ENCODE measurements around the gene TNNT1. TPM values are rescaled to one million over a fixed set of nuclear protein-coding genes. Genes with fewer than 3 reads are reported as not detected.

Gene TNNT1
- total RNA-seq, 4 donors from 2014 or later = 0.90 to 1.5 TPM; not detected in 2

DNA sequence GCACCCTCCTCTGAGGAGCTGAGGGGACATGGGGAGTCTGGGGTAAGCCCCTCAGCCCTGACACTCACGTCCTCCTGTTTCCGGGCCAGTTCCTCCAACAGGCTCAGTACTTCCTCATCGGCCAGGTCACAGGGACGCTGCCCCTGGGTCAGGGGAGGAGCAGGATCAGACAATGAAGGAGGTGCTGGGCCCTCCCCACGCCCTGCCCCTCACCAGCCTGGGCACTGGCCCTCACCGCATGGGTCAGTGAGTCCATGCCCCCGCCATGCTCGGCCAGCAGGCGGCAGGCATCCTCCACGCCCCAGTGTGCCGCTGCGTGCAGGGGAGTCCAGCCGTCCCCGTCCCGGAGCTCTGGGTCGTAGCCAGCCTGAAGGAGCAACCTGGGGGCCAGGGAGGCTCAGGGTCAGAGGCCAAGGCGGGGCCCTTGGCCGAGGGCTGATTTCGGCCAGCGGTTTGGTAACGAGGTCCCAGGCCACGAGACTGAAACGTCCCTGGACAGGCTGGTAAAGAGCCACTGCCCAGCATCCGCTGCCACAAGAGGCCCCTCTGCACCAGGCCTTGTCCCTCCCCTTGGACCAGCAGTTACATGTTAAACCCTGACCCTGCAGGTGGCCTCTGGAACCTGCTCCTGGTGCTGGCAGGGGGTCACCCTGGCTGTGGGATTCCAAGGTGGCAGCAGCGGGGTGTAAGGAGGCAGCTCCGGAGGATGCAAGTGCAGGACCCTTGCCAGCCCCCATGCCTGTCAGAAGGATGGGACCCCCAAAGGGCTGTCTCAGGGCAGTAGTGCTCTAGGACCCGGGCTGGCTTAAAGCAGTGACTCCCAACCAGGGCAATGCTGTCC, 50.1 kb downstream of the TNNT1 start:
- peaks cover 0 to 9% (median 0%) of the 10 kb centered on the region in 4 donors for H3K9me3 ChIP-seq
- no peak for TF ChIP-seq POLR2A (IDR thresholded peaks at IDR 0.05)
- TF ChIP-seq, protein P1, sequence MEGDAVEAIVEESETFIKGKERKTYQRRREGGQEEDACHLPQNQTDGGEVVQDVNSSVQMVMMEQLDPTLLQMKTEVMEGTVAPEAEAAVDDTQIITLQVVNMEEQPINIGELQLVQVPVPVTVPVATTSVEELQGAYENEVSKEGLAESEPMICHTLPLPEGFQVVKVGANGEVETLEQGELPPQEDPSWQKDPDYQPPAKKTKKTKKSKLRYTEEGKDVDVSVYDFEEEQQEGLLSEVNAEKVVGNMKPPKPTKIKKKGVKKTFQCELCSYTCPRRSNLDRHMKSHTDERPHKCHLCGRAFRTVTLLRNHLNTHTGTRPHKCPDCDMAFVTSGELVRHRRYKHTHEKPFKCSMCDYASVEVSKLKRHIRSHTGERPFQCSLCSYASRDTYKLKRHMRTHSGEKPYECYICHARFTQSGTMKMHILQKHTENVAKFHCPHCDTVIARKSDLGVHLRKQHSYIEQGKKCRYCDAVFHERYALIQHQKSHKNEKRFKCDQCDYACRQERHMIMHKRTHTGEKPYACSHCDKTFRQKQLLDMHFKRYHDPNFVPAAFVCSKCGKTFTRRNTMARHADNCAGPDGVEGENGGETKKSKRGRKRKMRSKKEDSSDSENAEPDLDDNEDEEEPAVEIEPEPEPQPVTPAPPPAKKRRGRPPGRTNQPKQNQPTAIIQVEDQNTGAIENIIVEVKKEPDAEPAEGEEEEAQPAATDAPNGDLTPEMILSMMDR (IDR thresholded peaks at IDR 0.05) = no peak
- TF ChIP-seq EP300 (IDR thresholded peaks at IDR 0.05) = no peak
- peaks cover 0 to 23% (median 6%) of the 10 kb centered on the region in 4 donors for H3K4me1 ChIP-seq
- peaks cover 4 to 83% (median 23%) of the 10 kb centered on the region in 3 donors for H3K36me3 ChIP-seq
- H3K27me3 ChIP-seq = no peaks in the 10 kb centered on the region
- no peak for DNase-seq (ENCODE audit: low spot score in 2 of 2)
- no peak overlapping the region for H3K4me3 ChIP-seq
- H3K27ac ChIP-seq = peak overlapping the region in 1 of 4 donors; percentile 38
- WGBS, 2 donors = 62 to 79% methylated on average over 17 to 23 of the region's 27 CpGs

DNA sequence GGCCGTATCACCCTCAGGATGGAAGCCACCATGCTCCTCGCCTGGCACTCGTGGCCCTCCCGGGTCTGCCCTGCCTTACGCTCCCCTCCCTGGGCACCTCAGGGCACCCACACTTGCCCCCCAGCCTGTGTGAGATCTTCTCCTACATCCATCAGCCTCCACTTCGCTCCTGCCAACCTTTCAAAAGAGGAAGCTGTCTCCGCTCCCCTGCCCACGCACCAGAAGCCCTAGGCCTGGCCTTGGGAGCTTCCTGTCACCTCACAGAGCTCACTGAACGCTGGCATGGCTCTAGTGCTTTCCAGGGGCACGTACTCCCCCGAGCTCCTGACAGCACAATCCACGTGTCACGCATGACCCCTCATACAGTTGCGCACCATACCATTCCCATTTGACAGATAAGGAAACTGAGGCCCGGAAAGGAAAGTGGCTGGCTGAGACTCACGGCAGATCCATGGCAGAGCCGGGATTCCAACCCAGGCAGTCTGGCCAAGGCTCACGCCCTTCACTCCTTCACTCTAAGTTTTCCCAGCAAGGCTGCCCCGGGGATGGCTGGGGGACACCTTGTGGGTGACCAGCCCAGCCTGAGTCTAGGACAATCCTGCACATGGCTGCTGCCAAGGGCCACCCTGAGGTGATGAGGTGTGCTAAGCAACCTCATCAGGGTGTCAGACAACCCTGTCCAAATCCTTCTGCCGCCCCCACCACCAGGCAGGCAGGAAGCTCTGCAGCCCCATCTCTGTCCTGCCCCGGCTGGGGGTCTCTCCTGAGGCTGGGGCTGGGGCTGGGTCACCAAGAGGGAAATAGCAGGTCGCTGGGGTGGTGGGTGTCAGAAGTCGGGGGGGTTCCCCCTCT, 50.9 kb downstream of the TNNT1 start:
- Histone ChIP-seq H3K27ac (no peak overlapping the region), H3K9me3 (peaks cover 0 to 4% (median 0%) of the 10 kb centered on the region in 4 donors), H3K4me3 (no peak overlapping the region), H3K27me3 (no peaks in the 10 kb centered on the region), H3K4me1 (peaks cover 0 to 23% (median 6%) of the 10 kb centered on the region in 4 donors), H3K36me3 (peaks cover 4 to 75% (median 17%) of the 10 kb centered on the region in 3 donors)
- TF ChIP-seq POLR2A (IDR thresholded peaks at IDR 0.05) (no peak), EP300 (IDR thresholded peaks at IDR 0.05) (no peak)
- TF ChIP-seq, protein P1 (IDR thresholded peaks at IDR 0.05) = no peak
- DNase-seq (ENCODE audit: low spot score in 2 of 2) = no peak
- 90 to 93% methylated on average over 20 to 23 of the region's 23 CpGs for WGBS, 2 donors

DNA sequence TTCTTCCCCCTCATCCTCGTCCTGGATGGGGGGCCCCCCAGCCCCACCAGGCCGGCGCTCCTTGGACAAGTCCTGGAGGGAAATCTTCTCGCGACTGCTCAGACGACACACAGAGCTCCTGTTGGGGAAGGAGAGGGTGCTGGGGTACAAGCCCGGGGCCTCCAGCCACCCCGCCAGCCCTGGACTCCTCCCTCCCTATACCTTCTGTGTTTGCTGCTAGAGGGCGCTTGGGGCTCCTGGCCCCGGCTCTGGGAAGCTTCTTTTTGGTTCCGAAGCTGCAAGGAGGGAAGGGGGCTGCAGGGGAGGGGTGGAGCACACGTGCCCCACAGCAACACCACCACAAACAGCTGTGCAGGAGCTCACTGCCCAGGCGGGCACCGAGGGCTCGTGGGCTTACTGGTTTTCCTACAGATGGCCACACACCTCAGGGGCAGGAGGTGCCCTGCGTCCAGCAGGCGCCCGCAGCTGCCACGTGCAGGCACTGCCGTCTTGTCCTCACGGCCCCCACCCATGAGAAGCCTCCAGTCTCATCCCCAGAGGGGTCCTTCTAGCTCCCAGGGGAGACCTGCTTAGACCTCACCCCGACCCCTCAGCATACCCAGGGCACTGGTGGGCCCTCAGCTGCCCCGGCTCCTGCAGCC, 52.8 kb downstream of the TNNT1 start:
- Histone ChIP-seq H3K27ac (no peak overlapping the region), H3K4me3 (no peak overlapping the region), H3K9me3 (no peaks in the 10 kb centered on the region), H3K36me3 (peaks cover 4 to 75% (median 25%) of the 10 kb centered on the region in 3 donors), H3K4me1 (peaks cover 0 to 23% (median 6%) of the 10 kb centered on the region in 4 donors), H3K27me3 (no peaks in the 10 kb centered on the region)
- TF ChIP-seq, protein P1 (IDR thresholded peaks at IDR 0.05) = no peak
- TF ChIP-seq EP300 (IDR thresholded peaks at IDR 0.05) (no peak), POLR2A (IDR thresholded peaks at IDR 0.05) (no peak)
- DNase-seq (ENCODE audit: low spot score in 2 of 2) = no peak
- 77 to 80% methylated on average over 17 to 23 of the region's 23 CpGs for WGBS, 2 donors

DNA sequence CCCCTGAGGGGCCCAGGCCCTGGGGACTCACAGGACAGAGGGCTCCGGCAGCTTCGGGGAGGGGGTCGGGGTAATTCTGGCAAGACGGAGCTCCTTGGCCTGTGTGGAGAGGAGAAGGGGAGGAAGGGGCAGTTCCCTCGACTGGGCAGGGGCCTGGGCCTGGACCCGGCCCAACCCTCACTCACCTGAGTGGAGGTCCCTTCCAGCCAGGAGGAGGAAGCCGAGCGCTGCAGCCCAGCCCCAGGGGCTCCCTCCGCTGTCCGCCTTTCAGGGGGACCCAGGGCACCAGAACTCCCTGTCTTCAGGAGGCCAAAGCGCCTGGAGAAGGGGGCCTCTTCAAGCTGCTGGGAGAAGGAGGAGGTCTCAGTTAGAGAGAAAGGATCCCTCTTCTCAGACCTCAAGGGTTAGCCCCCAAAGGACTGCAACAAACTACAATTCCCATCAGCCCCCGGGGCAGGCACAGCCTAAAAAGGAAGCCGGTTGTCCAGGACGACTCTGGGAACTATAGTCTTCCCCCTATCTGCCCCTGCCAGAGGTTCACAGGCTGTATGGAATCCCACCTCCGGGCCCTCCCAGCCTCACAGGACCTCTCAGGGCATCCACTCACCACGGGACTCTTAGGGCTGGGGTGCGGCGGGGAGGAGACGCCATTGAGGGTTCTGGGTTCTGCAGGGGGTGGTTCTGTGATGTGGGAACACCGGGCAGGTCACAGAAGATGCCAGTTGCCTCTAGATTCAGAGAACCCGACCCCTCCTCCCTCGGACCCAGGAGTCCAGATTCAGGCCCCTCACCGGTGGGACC, 53.5 kb downstream of the TNNT1 start:
- no peaks in the 10 kb centered on the region for H3K9me3 ChIP-seq
- no peak for DNase-seq (ENCODE audit: low spot score in 2 of 2)
- 80 to 84% methylated on average over 14 to 23 of the region's 23 CpGs for WGBS, 2 donors
- H3K27me3 ChIP-seq = no peaks in the 10 kb centered on the region
- peaks cover 4 to 75% (median 28%) of the 10 kb centered on the region in 3 donors for H3K36me3 ChIP-seq
- peaks cover 0 to 18% (median 6%) of the 10 kb centered on the region in 4 donors for H3K4me1 ChIP-seq
- no peak overlapping the region for H3K4me3 ChIP-seq
- no peak for TF ChIP-seq POLR2A (IDR thresholded peaks at IDR 0.05)
- TF ChIP-seq, protein P1 (IDR thresholded peaks at IDR 0.05) = no peak
- no peak for TF ChIP-seq EP300 (IDR thresholded peaks at IDR 0.05)
- no peak overlapping the region for H3K27ac ChIP-seq

Measured in tibial nerve (tissue), 4 donors.